ENCODE results near the gene ADIG.

ADIG gene

DNA sequence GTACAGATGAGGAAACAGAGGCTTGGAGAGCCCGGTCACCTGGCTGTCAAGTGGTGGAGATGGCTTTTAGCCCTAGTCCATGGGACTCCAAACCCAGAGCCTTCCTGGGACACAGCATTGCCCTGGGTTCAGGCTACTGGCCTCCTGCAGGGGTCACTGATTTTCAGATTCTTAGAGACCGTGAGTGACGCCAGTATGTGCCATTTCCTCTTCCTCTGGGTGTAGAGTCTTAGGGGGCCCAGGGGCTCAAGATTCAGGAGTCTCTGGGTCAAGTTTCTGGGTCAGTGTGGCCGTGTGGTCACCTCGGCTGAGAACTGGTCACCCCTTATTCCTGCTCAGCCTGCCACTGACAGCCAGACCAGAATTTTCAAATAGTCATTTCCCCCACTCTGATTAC lies 21.2 kb downstream of the ADIG start:
- H3K27ac Mint-ChIP-seq, result no peak overlapping the region
- no peaks in the 10 kb centered on the region for H3K36me3 Mint-ChIP-seq (ENCODE audit: low read depth)
- H3K4me1 Mint-ChIP-seq, result peaks cover 12% of the 10 kb centered on the region
- peaks cover 78% of the 10 kb centered on the region for H3K27me3 Mint-ChIP-seq (ENCODE audit: low read depth)
- TF ChIP-seq, protein P1, sequence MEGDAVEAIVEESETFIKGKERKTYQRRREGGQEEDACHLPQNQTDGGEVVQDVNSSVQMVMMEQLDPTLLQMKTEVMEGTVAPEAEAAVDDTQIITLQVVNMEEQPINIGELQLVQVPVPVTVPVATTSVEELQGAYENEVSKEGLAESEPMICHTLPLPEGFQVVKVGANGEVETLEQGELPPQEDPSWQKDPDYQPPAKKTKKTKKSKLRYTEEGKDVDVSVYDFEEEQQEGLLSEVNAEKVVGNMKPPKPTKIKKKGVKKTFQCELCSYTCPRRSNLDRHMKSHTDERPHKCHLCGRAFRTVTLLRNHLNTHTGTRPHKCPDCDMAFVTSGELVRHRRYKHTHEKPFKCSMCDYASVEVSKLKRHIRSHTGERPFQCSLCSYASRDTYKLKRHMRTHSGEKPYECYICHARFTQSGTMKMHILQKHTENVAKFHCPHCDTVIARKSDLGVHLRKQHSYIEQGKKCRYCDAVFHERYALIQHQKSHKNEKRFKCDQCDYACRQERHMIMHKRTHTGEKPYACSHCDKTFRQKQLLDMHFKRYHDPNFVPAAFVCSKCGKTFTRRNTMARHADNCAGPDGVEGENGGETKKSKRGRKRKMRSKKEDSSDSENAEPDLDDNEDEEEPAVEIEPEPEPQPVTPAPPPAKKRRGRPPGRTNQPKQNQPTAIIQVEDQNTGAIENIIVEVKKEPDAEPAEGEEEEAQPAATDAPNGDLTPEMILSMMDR (IDR thresholded peaks at IDR 0.05; ENCODE audit: unreplicated experiment in 3 of 3), result no peak
- H3K9me3 Mint-ChIP-seq, result no peaks in the 10 kb centered on the region
- H3K4me3 Mint-ChIP-seq, result peak overlapping the region in 1 of 3 experiments; percentile 20

DNA sequence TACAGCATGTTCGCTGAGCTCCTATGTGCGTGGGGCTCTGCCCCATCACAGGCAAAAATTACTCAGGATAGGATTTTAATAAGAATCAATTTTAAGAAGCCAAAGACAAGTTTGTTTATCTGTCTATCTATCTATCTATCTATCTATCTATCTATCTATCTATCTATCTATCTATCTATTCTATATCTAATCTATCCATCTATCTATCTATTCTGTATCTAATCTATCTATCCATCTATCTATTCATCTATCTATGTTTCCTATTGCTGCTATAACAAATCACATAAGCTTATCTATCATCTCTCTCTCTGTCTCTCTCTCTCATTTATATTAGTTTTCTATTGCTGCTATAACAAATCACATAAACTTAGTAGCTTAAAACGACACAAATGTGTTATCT lies 22.3 kb downstream of the ADIG start:
- peaks cover 79% of the 10 kb centered on the region for H3K27me3 Mint-ChIP-seq (ENCODE audit: low read depth)
- H3K36me3 Mint-ChIP-seq (ENCODE audit: low read depth), result no peaks in the 10 kb centered on the region
- H3K4me1 Mint-ChIP-seq, result peaks cover 12% of the 10 kb centered on the region
- H3K4me3 Mint-ChIP-seq, result no peak overlapping the region
- no peaks in the 10 kb centered on the region for H3K9me3 Mint-ChIP-seq
- H3K27ac Mint-ChIP-seq, result no peak overlapping the region
- TF ChIP-seq, protein P1 (IDR thresholded peaks at IDR 0.05; ENCODE audit: unreplicated experiment in 3 of 3), result no peak

DNA sequence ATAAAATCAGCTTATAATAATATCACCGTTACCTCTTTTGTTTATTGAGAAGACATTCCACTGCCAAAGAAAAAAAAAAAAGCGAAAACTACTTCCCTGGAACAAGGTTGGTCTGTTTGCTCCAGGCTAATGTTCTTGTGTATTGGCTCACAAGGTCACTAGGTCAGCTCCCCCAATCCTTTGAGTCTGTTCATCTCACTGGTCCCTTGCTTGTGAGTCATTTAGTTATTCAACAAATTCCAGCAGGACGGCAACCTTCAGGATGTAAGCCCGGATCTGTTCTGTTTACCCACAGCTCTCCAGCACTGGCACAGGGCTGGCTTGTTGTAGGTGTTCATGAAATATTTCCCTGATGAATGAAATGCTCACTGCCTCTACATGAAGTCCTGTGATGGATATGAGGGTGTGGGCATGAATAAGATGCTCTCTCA lies 23.9 kb downstream of the ADIG start:
- Mint-ChIP-seq H3K27ac (no peak overlapping the region), H3K9me3 (no peaks in the 10 kb centered on the region), H3K36me3 (ENCODE audit: low read depth) (no peaks in the 10 kb centered on the region), H3K27me3 (ENCODE audit: low read depth) (peaks cover 80% of the 10 kb centered on the region), H3K4me1 (peaks cover 12% of the 10 kb centered on the region), H3K4me3 (no peak overlapping the region)
- TF ChIP-seq, protein P1 (IDR thresholded peaks at IDR 0.05; ENCODE audit: unreplicated experiment in 3 of 3), result no peak

DNA sequence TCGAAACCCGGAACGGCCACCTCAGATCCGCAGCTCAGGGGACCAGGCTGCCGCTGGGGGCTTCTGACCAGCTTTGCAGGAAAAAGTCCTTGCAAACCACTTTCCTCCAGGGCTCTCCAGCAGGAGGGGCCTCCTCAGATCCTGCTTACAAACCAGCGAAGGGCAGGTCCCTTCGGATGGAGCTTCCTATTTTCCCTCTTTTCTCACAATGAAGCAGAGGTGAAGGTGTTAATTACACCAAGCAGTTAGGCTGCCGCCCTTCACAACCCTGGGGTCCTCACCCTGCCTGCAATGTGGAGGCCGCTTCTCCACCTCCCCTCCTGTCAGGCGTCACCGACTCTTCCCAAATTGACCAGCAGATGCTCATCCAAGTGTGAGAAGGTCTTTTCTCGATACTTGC lies 26.4 kb downstream of the ADIG start:
- H3K36me3 Mint-ChIP-seq (ENCODE audit: low read depth), result no peaks in the 10 kb centered on the region
- H3K4me1 Mint-ChIP-seq, result peaks cover 3% of the 10 kb centered on the region
- no peaks in the 10 kb centered on the region for H3K9me3 Mint-ChIP-seq
- TF ChIP-seq, protein P1 (IDR thresholded peaks at IDR 0.05; ENCODE audit: unreplicated experiment in 3 of 3), result no peak
- H3K4me3 Mint-ChIP-seq, result no peak overlapping the region
- H3K27me3 Mint-ChIP-seq (ENCODE audit: low read depth), result peaks cover 61% of the 10 kb centered on the region
- no peak overlapping the region for H3K27ac Mint-ChIP-seq

DNA sequence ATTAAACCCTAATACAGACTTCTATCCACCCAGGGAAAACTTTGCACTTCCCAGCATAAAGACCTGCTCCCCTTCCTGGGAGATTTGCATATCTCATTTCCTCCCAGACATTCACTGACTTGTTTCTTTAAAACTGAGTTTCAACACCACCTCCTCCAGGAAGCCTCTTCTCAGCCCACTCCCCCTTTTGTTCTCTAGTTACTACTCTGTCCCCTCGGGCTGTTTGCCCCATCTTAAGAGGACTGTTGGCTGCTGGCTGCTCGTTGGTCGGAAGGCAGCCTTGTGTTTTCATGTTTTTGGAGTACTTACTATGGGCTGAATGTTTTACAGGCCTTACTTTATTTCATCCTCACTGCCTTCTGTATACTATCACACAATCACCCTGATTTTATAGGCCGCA lies 27.2 kb downstream of the ADIG start:
- H3K4me1 Mint-ChIP-seq, result no peaks in the 10 kb centered on the region
- no peaks in the 10 kb centered on the region for H3K9me3 Mint-ChIP-seq
- TF ChIP-seq, protein P1 (IDR thresholded peaks at IDR 0.05; ENCODE audit: unreplicated experiment in 3 of 3), result no peak
- H3K36me3 Mint-ChIP-seq (ENCODE audit: low read depth), result no peaks in the 10 kb centered on the region
- no peak overlapping the region for H3K27ac Mint-ChIP-seq
- H3K27me3 Mint-ChIP-seq (ENCODE audit: low read depth), result peaks cover 56% of the 10 kb centered on the region
- H3K4me3 Mint-ChIP-seq, result no peak overlapping the region

DNA sequence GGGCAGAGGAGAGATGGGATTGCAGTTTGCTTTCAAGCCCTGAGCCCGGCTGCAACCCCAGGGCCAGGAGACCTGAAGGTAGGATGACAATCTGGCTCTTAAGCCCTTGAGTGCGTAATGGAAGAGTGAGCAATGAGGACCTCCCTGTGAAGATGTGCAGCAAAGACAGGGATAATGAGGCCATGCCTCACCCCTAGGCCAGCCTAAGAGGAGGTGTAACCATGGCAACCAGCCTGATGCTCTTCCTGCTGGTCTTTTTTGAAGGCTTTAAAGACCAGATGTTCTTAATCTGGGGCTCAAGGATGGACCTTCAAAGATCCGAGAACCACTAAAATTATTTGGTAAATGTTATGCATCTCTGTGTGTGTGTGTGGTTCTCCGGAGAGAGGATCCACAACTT lies 28.8 kb downstream of the ADIG start:
- no peak overlapping the region for H3K27ac Mint-ChIP-seq
- no peak overlapping the region for H3K4me3 Mint-ChIP-seq
- peaks cover 54% of the 10 kb centered on the region for H3K27me3 Mint-ChIP-seq (ENCODE audit: low read depth)

More for the DNA sequence above, 28.8 kb downstream of the ADIG start:
- no peaks in the 10 kb centered on the region for H3K36me3 Mint-ChIP-seq (ENCODE audit: low read depth)
- TF ChIP-seq, protein P1 (IDR thresholded peaks at IDR 0.05; ENCODE audit: unreplicated experiment in 3 of 3), result no peak
- H3K9me3 Mint-ChIP-seq, result no peaks in the 10 kb centered on the region
- no peaks in the 10 kb centered on the region for H3K4me1 Mint-ChIP-seq
